ENCODE measurements around the gene DAB2IP. TPM values are rescaled to one million over a fixed set of nuclear protein-coding genes. Genes with fewer than 3 reads are reported as not detected.
A peak's percentile ranks its signal among the peaks of the same experiment; 100 is the strongest.

The DAB2IP gene
- polyA plus RNA-seq, 1 experiment, result 20.4 TPM

GRCh38 chr9:121745396-121745695 lies 93.9 kb downstream of the DAB2IP start:
- ChIA-PET POLR2A (no interaction called here), CTCF (interaction anchor here (1.0 to 2.1 kb wide), 2 partner anchors 11 to 199 kb away, joined by 3 to 10 read pairs; no protein-coding TSS in a partner anchor)
- peak overlapping the region; percentile 11 for H3K27ac ChIP-seq (ENCODE audit: low read depth, low read length)
- H3K27me3 ChIP-seq (ENCODE audit: control insufficient read depth, insufficient read depth, low read length), result no peaks in the 10 kb centered on the region
- no peaks in the 10 kb centered on the region for H3K9me3 ChIP-seq (ENCODE audit: control insufficient read depth, insufficient read depth, low read length)
- H3K4me3 ChIP-seq (ENCODE audit: low read depth, low read length), result no peak overlapping the region
- DNase-seq (ENCODE audit: low read depth, low spot score), result no peak
- TF ChIP-seq CTCF (IDR thresholded peaks at IDR 0.05; ENCODE audit: low read depth, low read length), result no peak

GRCh38 chr9:121746411-121746810 lies 95.0 kb downstream of the DAB2IP start:
- CTCF ChIA-PET, result interaction anchor here (0.6 to 2.1 kb wide), 3 partner anchors 12 to 129 kb away, joined by 3 to 10 read pairs (median 3); no protein-coding TSS in a partner anchor

GRCh38 chr9:121746866-121747265 lies 95.4 kb downstream of the DAB2IP start:
- no peaks in the 10 kb centered on the region for H3K27me3 ChIP-seq (ENCODE audit: control insufficient read depth, insufficient read depth, low read length)
- no peak overlapping the region for H3K4me3 ChIP-seq (ENCODE audit: low read depth, low read length)
- POLR2A ChIA-PET, result no interaction called here
- DNase-seq (ENCODE audit: low read depth, low spot score), result no peak
- CTCF ChIA-PET, result interaction anchor here (0.6 to 2.1 kb wide), 3 partner anchors 13 to 129 kb away, joined by 3 to 10 read pairs (median 3); no protein-coding TSS in a partner anchor
- no peak overlapping the region for H3K27ac ChIP-seq (ENCODE audit: low read depth, low read length)
- TF ChIP-seq CTCF (IDR thresholded peaks at IDR 0.05; ENCODE audit: low read depth, low read length), result no peak
- H3K9me3 ChIP-seq (ENCODE audit: control insufficient read depth, insufficient read depth, low read length), result no peaks in the 10 kb centered on the region

More at GRCh38 chr9:121746411-121746810, 95.0 kb downstream of the DAB2IP start:
- Histone ChIP-seq H3K4me3 (ENCODE audit: low read depth, low read length) (no peak overlapping the region), H3K27ac (ENCODE audit: low read depth, low read length) (no peak overlapping the region), H3K27me3 (ENCODE audit: control insufficient read depth, insufficient read depth, low read length) (no peaks in the 10 kb centered on the region), H3K9me3 (ENCODE audit: control insufficient read depth, insufficient read depth, low read length) (no peaks in the 10 kb centered on the region)
- TF ChIP-seq CTCF (IDR thresholded peaks at IDR 0.05; ENCODE audit: low read depth, low read length), result no peak
- DNase-seq (ENCODE audit: low read depth, low spot score), result no peak
- POLR2A ChIA-PET, result no interaction called here

GRCh38 chr9:121748074-121748473 lies 96.6 kb downstream of the DAB2IP start:
- no peak for DNase-seq (ENCODE audit: low read depth, low spot score)
- Histone ChIP-seq H3K4me3 (ENCODE audit: low read depth, low read length) (no peak overlapping the region), H3K27ac (ENCODE audit: low read depth, low read length) (no peak overlapping the region), H3K27me3 (ENCODE audit: control insufficient read depth, insufficient read depth, low read length) (no peaks in the 10 kb centered on the region), H3K9me3 (ENCODE audit: control insufficient read depth, insufficient read depth, low read length) (no peaks in the 10 kb centered on the region)
- ChIA-PET CTCF (no interaction called here), POLR2A (no interaction called here)
- TF ChIP-seq CTCF (IDR thresholded peaks at IDR 0.05; ENCODE audit: low read depth, low read length), result no peak

GRCh38 chr9:121748727-121749423 lies 97.4 kb downstream of the DAB2IP start:
- ChIA-PET CTCF (no interaction called here), POLR2A (no interaction called here)
- DNase-seq (ENCODE audit: low read depth, low spot score), result no peak
- Histone ChIP-seq H3K9me3 (ENCODE audit: control insufficient read depth, insufficient read depth, low read length) (no peaks in the 10 kb centered on the region), H3K27ac (ENCODE audit: low read depth, low read length) (no peak overlapping the region), H3K27me3 (ENCODE audit: control insufficient read depth, insufficient read depth, low read length) (no peaks in the 10 kb centered on the region), H3K4me3 (ENCODE audit: low read depth, low read length) (no peak overlapping the region)
- no peak for TF ChIP-seq CTCF (IDR thresholded peaks at IDR 0.05; ENCODE audit: low read depth, low read length)
